Keratinocyte (primary cell): ENCODE measurements around the gene C2orf92.

Source experiments
- EZH2 ChIP-seq: IDR thresholded peaks from one replicate; pipeline ENCODE4 v1.6.1; 2012; ENCODE audit warnings: inconsistent platforms, mild to moderate bottlenecking, low read length, moderate library complexity
- TF ChIP-seq, protein P1 (sequence below), 3 experiments: IDR thresholded peaks in 1 of 3; conservative IDR thresholded peaks in 1 of 3; optimal IDR thresholded peaks in 1 of 3; 2 replicates in 2 of 3; 3 replicates in 1 of 3; pipeline versions ENCODE3 to v1.5.1; 2011; ENCODE audit warnings: low read length in 3 of 3, mild to moderate bottlenecking in 3 of 3, moderate library complexity in 2 of 3, control low read depth in 1 of 3, inconsistent platforms in 1 of 3; ENCODE audit not compliant: insufficient read depth in 2 of 3; ENCODE audit errors: extremely low read depth in 1 of 3

DNA sequence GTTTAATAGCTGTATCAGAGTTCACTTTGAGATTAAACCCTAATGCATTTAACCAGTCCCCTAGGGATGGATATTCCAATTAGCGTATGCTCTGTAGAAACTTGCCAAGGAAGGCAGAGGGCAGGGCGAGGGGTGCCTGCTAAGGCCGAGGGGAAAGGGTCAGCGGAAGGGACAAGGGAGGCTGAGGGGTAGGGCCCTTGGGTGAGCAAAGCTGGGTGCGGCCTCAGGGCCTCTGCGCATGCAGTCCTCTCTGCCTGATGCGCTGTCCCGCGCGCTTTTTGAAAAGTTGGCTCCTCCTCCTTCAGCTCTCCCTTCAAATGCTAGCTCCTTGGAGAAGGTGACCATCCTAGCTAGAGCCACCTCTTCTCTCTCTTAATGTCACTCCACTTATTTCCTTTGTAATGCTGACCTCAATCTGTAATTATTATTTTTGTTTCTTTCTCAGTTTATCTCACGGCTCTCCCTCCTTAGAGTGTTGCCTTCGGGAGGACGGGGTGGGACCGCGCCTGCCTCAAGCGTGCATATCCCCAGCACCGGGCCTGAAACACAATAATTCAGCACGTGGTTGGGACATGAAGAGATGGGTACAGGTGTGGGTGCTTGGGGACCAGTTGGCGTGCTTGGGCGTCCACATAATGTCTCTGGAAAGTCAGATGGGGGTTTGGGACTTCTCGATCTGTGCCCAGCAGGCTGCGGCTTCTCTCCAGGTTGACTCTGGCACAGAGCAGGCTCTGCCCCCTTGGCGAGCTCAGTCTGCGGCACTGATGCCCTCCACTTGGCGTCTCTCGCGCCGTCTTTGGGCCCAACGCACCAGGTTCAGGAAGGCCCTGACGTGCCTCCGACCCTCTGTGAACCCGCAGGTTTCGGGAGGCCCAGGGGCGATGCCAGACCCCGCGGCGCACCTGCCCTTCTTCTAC lies 53.9 kb downstream of the C2orf92 start:
- TF ChIP-seq, protein P1, sequence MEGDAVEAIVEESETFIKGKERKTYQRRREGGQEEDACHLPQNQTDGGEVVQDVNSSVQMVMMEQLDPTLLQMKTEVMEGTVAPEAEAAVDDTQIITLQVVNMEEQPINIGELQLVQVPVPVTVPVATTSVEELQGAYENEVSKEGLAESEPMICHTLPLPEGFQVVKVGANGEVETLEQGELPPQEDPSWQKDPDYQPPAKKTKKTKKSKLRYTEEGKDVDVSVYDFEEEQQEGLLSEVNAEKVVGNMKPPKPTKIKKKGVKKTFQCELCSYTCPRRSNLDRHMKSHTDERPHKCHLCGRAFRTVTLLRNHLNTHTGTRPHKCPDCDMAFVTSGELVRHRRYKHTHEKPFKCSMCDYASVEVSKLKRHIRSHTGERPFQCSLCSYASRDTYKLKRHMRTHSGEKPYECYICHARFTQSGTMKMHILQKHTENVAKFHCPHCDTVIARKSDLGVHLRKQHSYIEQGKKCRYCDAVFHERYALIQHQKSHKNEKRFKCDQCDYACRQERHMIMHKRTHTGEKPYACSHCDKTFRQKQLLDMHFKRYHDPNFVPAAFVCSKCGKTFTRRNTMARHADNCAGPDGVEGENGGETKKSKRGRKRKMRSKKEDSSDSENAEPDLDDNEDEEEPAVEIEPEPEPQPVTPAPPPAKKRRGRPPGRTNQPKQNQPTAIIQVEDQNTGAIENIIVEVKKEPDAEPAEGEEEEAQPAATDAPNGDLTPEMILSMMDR (optimal IDR thresholded peaks at IDR 0.05 in 1 of 3, IDR thresholded peaks at IDR 0.05 in 1 of 3, conservative IDR thresholded peaks at IDR 0.05 in 1 of 3; ENCODE audit: extremely low read depth in 1 of 3, insufficient read depth in 2 of 3, low read length in 3 of 3), result no peak
- TF ChIP-seq EZH2, result no peak
